Heart right ventricle (tissue), 16 donors: ENCODE measurements around the gene INTS11. TPM values are rescaled to one million over a fixed set of nuclear protein-coding genes. Genes with fewer than 3 reads are reported as not detected.
A peak's percentile ranks its signal among the peaks of the same experiment; 100 is the strongest.

Experiments used
- ATAC-seq, 8 donors: fragments of 200-7000 bp; cut with Tn5 transposase; one replicate each; pipeline ENCODE4 v1.9.1; 2020; ENCODE audit warnings: mild to moderate bottlenecking in 8 of 8, moderate library complexity in 8 of 8, moderate number of reproducible peaks in 1 of 8
- DNase-seq, 2 donors: peaks; one replicate each; pipeline ENCODE4 v3.0.0-alpha.2; 2020
- H3K27ac ChIP-seq, 10 donors: fragments of 200-600 bp; sonication (generic) in 2 of 10; one replicate each; pipeline versions ENCODE4 v1.5.0 to v1.8.0; 2020 to 2022; ENCODE audit warnings: mild to moderate bottlenecking in 3 of 10
- H3K27me3 ChIP-seq, 7 donors: fragments of 200-600 bp; one replicate each; pipeline ENCODE4 v1.8.0; 2021 to 2022; ENCODE audit warnings: mild to moderate bottlenecking in 2 of 7
- H3K36me3 ChIP-seq, 9 donors: fragments of 200-600 bp; sonication (generic) in 1 of 9; one replicate each; pipeline versions ENCODE4 v1.5.0 to v1.8.0; 2020 to 2022; ENCODE audit warnings: mild to moderate bottlenecking in 2 of 9
- H3K4me1 ChIP-seq, 9 donors: fragments of 200-600 bp; sonication (generic) in 1 of 9; one replicate each; pipeline versions ENCODE4 v1.5.0 to v1.8.0; 2020 to 2022; ENCODE audit warnings: mild to moderate bottlenecking in 4 of 9
- H3K4me3 ChIP-seq, 10 donors: fragments of 200-600 bp; sonication (generic) in 2 of 10; one replicate each; pipeline versions ENCODE4 v1.5.0 to v1.8.0; 2020 to 2022; ENCODE audit warnings: mild to moderate bottlenecking in 7 of 10, moderate library complexity in 2 of 10
- H3K9me3 ChIP-seq, 11 donors: fragments of 200-600 bp in 10 of 11; sonication (generic) in 2 of 11; one replicate each; pipeline versions ENCODE4 v1.5.0 to v1.8.0; 2013 to 2022; ENCODE audit warnings: mild to moderate bottlenecking in 2 of 11, control low read depth in 1 of 11, moderate library complexity in 1 of 11
- CTCF ChIP-seq, 9 donors: fragments of 200-600 bp; sonication (generic) in 2 of 9; IDR thresholded peaks; one replicate each; pipeline versions ENCODE4 v1.5.0 to v1.8.0; 2021 to 2022; ENCODE audit warnings: antibody characterized with exemption in 9 of 9, mild to moderate bottlenecking in 5 of 9, moderate library complexity in 1 of 9
- WGBS, 2 donors: extraction: QIAGEN DNeasy Blood & Tissue Kit; methylation state at CpG; one replicate each; pipeline ENCODE4 v1.1.7; 2013; ENCODE audit warnings: inconsistent platforms in 1 of 2; 5-methylcytosine and 5-hydroxymethylcytosine counted together
- intact Hi-C, 10 donors: fragments of 100-400 bp; cut with DNase I; formaldehyde crosslinking; loops; one replicate each; pipeline versions ENCODE4 v1.11.1 to v1.14.2; 2022
- polyA plus RNA-seq, 2 donors: library from polyadenylated mRNA; stranded (reverse); fragments of 200-250 nt; gene quantifications; one replicate each; pipeline ENCODE4 v1.2.3, GENCODE V29; 2013
- total RNA-seq, 10 donors: library from RNA; stranded (reverse); fragmentation: NEBNext Ultra II Directional in 3 of 10; extraction: Animal tissue kit (Norgen Biotek cat#: 25700) in 3 of 10; gene quantifications; one replicate each; pipeline versions ENCODE4 v1.2.1 to v1.2.4, GENCODE V29; 2021 to 2023
- donor health status: Arrhythmogenic right ventricular cardiomyopathy.
- donor health status: ischemic (EF 13 %, LVEDD 7.1; RV severe dilation, severe dysfunction).
- donor health status: healthy with polysubstance abuse.
- donor health status: DM: no; HTN: yes; CAD: no.
- donor health status: DM: no; HTN: no; CAD: no.
- donor health status: ischemic (EF 25% LVEDD 6.9; RV normal size, moderate dysfunction).
- donor health status: ischemic (EF 25% LVEDD 5.7; RV mildly dilated, moderate dysfunction).
- donor health status: healthy.
- donor health status: DM: yes; HTN: yes; CAD: no.
- donor health status: Ischemic cardiomyopathy.
- donor health status: ischemic (EF 35%, LVEDD 5.7; RV mildly dilated, moderate dysfunction).
- donor health status: nonischemic (EF 11% LVEDD 7.7; RV severe dilation, severe dysfunction).
- donor health status: DM: yes; HTN: yes; CAD: no.
- donor health status: PGD.
- donor health status: ischemic (EF 29% LVEDD 5.4; RV normal size, mild dysfunction).
- donor health status: nonischemic (EF 23%, LVEDD 6.1; RV moderate dilation, normal function).

INTS11 gene
- total and polyA plus RNA-seq, 12 donors, result 44.7 to 269 (median 57.4) TPM

- peak overlapping the region in 5 of 10 donors; percentile 5 to 22 (median 12) for H3K4me3 ChIP-seq
- H3K27me3 ChIP-seq, result peaks cover 0 to 47% (median 35%) of the 10 kb centered on the region in 7 donors
- WGBS, 2 donors, result 45 to 50% methylated on average over 29 of the region's 29 CpGs
- ATAC-seq (peak; percentile 9 to 53 (median 27)), DNase-seq (peak; percentile 25 to 68)
- no peak for TF ChIP-seq CTCF (IDR thresholded peaks at IDR 0.05)
- H3K27ac ChIP-seq, result peak overlapping the region in 8 of 10 donors; percentile 14 to 75 (median 58)
- intact Hi-C loops, result no loop called here
- H3K36me3 ChIP-seq, result peaks cover 0 to 19% (median 0%) of the 10 kb centered on the region in 9 donors
- H3K9me3 ChIP-seq, result no peaks in the 10 kb centered on the region
- H3K4me1 ChIP-seq, result peaks cover 24 to 69% (median 51%) of the 10 kb centered on the region in 9 donors
These were observed 27.3 kb upstream of the INTS11 start for GRCh38 chr1:1351511-1352427.

GRCh38 chr1:1349256-1350012, 25.0 kb upstream of the INTS11 start, which contains the start of gene DVL1:
DVL1 (minus strand) TSS chr1:1349418; CDS start chr1:1349065, 353 bp downstream.
- H3K36me3 ChIP-seq, result peaks cover 0 to 15% (median 0%) of the 10 kb centered on the region in 9 donors
- peak; percentile 67 to 79 for DNase-seq
- peaks cover 0 to 30% (median 18%) of the 10 kb centered on the region in 7 donors for H3K27me3 ChIP-seq
- peak within 1 kb of the TSS; percentile 61 to 80 (median 74) for H3K4me3 ChIP-seq
- TF ChIP-seq CTCF (IDR thresholded peaks at IDR 0.05), result peak; percentile 12 to 64 (median 50)
- no peaks in the 10 kb centered on the region for H3K9me3 ChIP-seq
- intact Hi-C loops, result loop anchor here in 3 of 10 donors (2.0 to 5.0 kb wide), 2 partner anchors 25 to 42 kb away; partner anchors contain the start of genes ACAP3 (in 2 of the 3), PUSL1 (in 2 of the 3), CPTP (in 1 of the 3) and INTS11 (in 1 of the 3)
- H3K27ac ChIP-seq, result peak within 1 kb of the TSS; percentile 81 to 95 (median 92)
- 0% methylated on average over 50 to 118 of the region's 122 CpGs for WGBS, 2 donors
- peak in 7 of 8 donors; percentile 4 to 63 (median 23) for ATAC-seq
- peaks cover 34 to 73% (median 67%) of the 10 kb centered on the region in 9 donors for H3K4me1 ChIP-seq

GRCh38 chr1:1348420-1349255, 24.2 kb upstream of the INTS11 start:
- Histone ChIP-seq H3K36me3 (peaks cover 0 to 7% (median 0%) of the 10 kb centered on the region in 9 donors), H3K4me3 (peak overlapping the region; percentile 51 to 80 (median 72)), H3K27me3 (peaks cover 0 to 22% (median 10%) of the 10 kb centered on the region in 7 donors), H3K9me3 (no peaks in the 10 kb centered on the region), H3K27ac (peak overlapping the region; percentile 5 to 87 (median 82)), H3K4me1 (peaks cover 35 to 73% (median 65%) of the 10 kb centered on the region in 9 donors)
- TF ChIP-seq CTCF (IDR thresholded peaks at IDR 0.05), result no peak
- ATAC-seq (peak in 1 of 8 donors; percentile 0), DNase-seq (no peak)
- intact Hi-C loops, result loop anchor here in 3 of 10 donors (2.0 to 5.0 kb wide), 2 partner anchors 24 to 41 kb away; partner anchors contain the start of genes ACAP3 (in 2 of the 3), PUSL1 (in 2 of the 3), CPTP (in 1 of the 3) and INTS11 (in 1 of the 3)
- WGBS, 2 donors, result 0% methylated on average over 75 to 109 of the region's 109 CpGs
